Measurements from ENCODE around the gene MLEC.

DNA sequence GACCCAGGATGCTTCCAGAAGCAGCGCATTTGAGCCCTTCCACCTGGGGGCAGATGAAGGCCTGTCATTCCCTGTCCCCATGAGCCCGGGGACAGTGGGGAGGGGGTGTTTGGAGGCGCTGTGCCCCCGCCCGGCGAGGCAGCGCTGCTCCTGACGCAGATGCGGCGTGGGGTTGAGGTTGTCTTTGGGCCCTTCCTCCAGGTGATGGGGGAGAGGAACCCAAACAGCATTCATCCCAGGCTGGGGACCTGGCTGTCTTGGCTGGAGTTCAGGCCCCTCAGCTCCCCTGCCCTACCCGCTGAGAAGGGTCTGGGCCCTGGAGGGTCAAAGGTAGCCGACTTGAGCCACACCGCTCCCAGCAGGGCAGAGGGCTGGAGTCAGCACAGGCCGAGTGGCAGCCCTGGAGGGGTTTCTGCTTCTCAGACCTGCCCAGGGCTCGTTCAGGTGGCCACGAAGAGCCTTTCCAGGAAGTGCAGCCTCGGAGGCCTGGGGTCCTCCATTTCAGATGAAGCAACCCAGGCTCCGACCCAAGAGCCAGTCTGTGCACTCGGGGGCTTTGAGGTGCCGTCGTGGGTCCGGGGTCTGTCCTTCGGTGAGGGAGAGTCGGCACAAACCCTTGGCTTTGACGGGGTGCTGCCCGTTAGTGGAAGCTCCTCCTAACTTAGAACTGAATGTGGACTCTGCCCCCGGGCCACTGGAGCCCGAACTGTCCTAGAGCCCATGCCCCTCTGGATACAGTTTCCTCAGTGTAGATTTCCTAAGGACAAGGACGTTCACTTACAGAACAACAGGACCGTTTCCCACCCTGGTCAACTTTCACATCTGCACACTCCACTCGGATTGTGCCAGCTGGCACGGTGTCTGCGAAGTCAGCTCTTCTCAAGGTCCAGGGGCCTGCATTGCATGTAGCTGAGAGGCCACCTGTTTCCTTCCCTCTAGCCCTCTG lies 54.8 kb downstream of the MLEC start:
- TF ChIP-seq, protein P1, sequence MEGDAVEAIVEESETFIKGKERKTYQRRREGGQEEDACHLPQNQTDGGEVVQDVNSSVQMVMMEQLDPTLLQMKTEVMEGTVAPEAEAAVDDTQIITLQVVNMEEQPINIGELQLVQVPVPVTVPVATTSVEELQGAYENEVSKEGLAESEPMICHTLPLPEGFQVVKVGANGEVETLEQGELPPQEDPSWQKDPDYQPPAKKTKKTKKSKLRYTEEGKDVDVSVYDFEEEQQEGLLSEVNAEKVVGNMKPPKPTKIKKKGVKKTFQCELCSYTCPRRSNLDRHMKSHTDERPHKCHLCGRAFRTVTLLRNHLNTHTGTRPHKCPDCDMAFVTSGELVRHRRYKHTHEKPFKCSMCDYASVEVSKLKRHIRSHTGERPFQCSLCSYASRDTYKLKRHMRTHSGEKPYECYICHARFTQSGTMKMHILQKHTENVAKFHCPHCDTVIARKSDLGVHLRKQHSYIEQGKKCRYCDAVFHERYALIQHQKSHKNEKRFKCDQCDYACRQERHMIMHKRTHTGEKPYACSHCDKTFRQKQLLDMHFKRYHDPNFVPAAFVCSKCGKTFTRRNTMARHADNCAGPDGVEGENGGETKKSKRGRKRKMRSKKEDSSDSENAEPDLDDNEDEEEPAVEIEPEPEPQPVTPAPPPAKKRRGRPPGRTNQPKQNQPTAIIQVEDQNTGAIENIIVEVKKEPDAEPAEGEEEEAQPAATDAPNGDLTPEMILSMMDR (IDR thresholded peaks at IDR 0.05): no peak
- TF ChIP-seq POLR2A (IDR thresholded peaks at IDR 0.05): no peak

All from breast epithelium (tissue), 3 donors.